GM23248 (cell line): ENCODE measurements around the gene HDAC8.

Source experiments
- EZH2 ChIP-seq: fragments of 200-600 bp; sonication (generic); IDR thresholded peaks from 2 replicates; pipeline ENCODE4 v1.6.1; 2018; ENCODE audit warnings: antibody characterized with exemption, mild to moderate bottlenecking; ENCODE audit not compliant: insufficient read depth, poor library complexity, severe bottlenecking
- EZH2phosphoT487 ChIP-seq: fragments of 200-600 bp; sonication (generic); IDR thresholded peaks from 2 replicates; pipeline ENCODE4 v1.6.1; 2018; ENCODE audit warnings: antibody characterized with exemption, moderate library complexity, mild to moderate bottlenecking, low read depth; ENCODE audit not compliant: insufficient read depth

- TF ChIP-seq EZH2 (no peak), EZH2phosphoT487 (no peak)
Observed at GRCh38 chrX:72539822-72540221, 32.8 kb downstream of the HDAC8 start.
